Glutamatergic neuron (in vitro differentiated cells): ENCODE measurements around the gene L1CAM. TPM values are rescaled to one million over a fixed set of nuclear protein-coding genes. Genes with fewer than 3 reads are reported as not detected.
A peak's percentile ranks its signal among the peaks of the same experiment; 100 is the strongest.
"Not testable (repeated sequence)": the region's sequence is repeated elsewhere in the genome, so short reads cannot be mapped to it uniquely, and the experiment has no call there.

Experiments used
- DNase-seq: peaks from one replicate; pipeline ENCODE4 v3.0.0; 2022
- H3K27ac Mint-ChIP-seq: one replicate; pipeline ENCODE4 v1.8.0; 2020; ENCODE audit warnings: mild to moderate bottlenecking, mixed read lengths, inconsistent platforms; ENCODE audit not compliant: unreplicated experiment
- H3K27me3 Mint-ChIP-seq: one replicate; pipeline ENCODE4 v1.8.0; 2020; ENCODE audit warnings: mild to moderate bottlenecking, moderate library complexity, mixed read lengths, inconsistent platforms; ENCODE audit not compliant: unreplicated experiment
- H3K36me3 Mint-ChIP-seq: one replicate; pipeline ENCODE4 v1.8.0; 2020; ENCODE audit warnings: mild to moderate bottlenecking, mixed read lengths, inconsistent platforms; ENCODE audit not compliant: unreplicated experiment
- H3K4me1 Mint-ChIP-seq: one replicate; pipeline ENCODE4 v1.8.0; 2020; ENCODE audit warnings: mild to moderate bottlenecking, low read depth, mixed read lengths, inconsistent platforms; ENCODE audit not compliant: unreplicated experiment
- H3K4me3 Mint-ChIP-seq: one replicate; pipeline ENCODE4 v1.8.0; 2020; ENCODE audit warnings: mild to moderate bottlenecking, mixed read lengths, inconsistent platforms; ENCODE audit not compliant: unreplicated experiment
- H3K9me3 Mint-ChIP-seq: one replicate; pipeline ENCODE4 v1.8.0; 2020; ENCODE audit warnings: mild to moderate bottlenecking, moderate library complexity, mixed read lengths, inconsistent platforms; ENCODE audit not compliant: unreplicated experiment
- total RNA-seq: library from RNA; stranded (reverse); fragmentation: NEBNext Ultra II Directional; extraction: Animal tissue kit (Norgen Biotek cat#: 25700); gene quantifications from one replicate; pipeline ENCODE4 v1.2.1, GENCODE V29; 2021; ENCODE audit not compliant: unreplicated experiment
- TF ChIP-seq, protein P1 (sequence below): fragments of 200-600 bp; sonication (generic); IDR thresholded peaks from one replicate; pipeline ENCODE4 v1.5.0; 2021; ENCODE audit not compliant: partially characterized antibody, unreplicated experiment

L1CAM gene
- total RNA-seq, 1 donor from 2014 or later: 925 TPM

DNA sequence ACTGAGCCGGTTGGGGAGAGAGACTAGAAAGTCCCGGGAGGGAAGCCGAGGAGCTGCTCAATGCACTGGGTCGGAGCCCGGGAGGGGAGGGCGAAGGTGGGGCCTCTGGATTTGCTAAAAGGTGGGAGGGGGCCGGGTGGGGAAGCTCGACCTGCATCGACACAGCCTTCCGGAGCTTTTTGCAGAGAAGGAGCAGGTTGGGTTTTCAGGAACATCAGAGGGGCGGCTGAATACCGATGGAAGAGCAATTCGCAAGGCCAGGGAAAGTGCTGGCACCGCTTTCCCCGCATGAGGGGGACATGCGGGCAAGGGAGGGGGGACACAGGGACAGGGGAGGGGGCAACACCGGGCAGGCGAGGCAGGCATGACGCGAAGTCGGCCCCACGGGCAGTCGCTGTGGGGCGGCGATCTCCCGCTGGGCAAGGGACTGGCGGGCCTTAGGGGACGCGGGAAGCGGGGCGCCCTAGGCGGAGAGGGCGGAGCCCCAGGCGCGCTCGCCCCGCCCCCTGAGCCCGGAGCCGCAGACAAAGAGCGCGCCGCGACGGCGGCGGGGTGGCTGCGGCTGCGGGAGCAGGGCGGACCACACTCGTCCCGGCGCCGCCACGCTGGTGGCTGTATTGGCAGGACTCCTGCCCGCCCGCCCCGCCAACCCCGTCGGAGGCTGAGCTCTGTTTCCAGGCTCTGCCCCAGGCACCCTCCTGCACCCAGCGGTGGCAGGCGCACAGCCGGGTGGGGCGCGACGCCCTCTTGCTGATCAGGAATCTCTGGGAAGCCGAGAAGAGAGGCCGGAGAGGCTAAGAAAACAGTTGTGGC, 67.2 kb downstream of the L1CAM start:
- H3K36me3 Mint-ChIP-seq: no peaks in the 10 kb centered on the region
- DNase-seq: peak; percentile 75

DNA sequence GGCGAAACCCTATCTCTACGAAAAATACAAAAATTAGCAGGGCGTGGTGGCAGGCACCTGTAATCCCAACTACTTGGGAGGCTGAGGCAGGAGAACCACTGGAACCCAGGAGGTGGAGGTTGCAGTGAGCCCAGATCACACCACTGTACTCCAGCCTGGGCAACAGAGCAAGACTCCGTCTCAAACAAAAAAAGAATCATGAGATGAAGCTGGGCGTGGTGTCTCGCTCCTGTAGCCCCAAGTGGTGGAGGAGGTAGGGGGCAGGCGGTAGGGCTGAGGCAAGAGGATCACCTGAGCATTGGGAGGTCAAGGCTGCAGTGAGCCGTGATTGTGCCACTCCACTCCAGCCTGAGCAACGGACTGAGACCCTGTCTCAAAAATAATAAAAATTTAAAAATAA, 67.9 kb downstream of the L1CAM start:
- H3K9me3 Mint-ChIP-seq, H3K36me3 Mint-ChIP-seq, H3K27ac Mint-ChIP-seq, H3K4me3 Mint-ChIP-seq, DNase-seq: not testable (repeated sequence)
- H3K27me3 Mint-ChIP-seq: peaks cover 10% of the 10 kb centered on the region
- H3K4me1 Mint-ChIP-seq: peaks cover 12% of the 10 kb centered on the region

More for the DNA sequence above, 67.2 kb downstream of the L1CAM start:
- TF ChIP-seq, protein P1, sequence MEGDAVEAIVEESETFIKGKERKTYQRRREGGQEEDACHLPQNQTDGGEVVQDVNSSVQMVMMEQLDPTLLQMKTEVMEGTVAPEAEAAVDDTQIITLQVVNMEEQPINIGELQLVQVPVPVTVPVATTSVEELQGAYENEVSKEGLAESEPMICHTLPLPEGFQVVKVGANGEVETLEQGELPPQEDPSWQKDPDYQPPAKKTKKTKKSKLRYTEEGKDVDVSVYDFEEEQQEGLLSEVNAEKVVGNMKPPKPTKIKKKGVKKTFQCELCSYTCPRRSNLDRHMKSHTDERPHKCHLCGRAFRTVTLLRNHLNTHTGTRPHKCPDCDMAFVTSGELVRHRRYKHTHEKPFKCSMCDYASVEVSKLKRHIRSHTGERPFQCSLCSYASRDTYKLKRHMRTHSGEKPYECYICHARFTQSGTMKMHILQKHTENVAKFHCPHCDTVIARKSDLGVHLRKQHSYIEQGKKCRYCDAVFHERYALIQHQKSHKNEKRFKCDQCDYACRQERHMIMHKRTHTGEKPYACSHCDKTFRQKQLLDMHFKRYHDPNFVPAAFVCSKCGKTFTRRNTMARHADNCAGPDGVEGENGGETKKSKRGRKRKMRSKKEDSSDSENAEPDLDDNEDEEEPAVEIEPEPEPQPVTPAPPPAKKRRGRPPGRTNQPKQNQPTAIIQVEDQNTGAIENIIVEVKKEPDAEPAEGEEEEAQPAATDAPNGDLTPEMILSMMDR: no peak
- peaks cover 7% of the 10 kb centered on the region for H3K9me3 Mint-ChIP-seq
- peak overlapping the region; percentile 63 for H3K4me3 Mint-ChIP-seq
- H3K27me3 Mint-ChIP-seq: peaks cover 10% of the 10 kb centered on the region
- peaks cover 10% of the 10 kb centered on the region for H3K4me1 Mint-ChIP-seq
- peak overlapping the region; percentile 79 for H3K27ac Mint-ChIP-seq

DNA sequence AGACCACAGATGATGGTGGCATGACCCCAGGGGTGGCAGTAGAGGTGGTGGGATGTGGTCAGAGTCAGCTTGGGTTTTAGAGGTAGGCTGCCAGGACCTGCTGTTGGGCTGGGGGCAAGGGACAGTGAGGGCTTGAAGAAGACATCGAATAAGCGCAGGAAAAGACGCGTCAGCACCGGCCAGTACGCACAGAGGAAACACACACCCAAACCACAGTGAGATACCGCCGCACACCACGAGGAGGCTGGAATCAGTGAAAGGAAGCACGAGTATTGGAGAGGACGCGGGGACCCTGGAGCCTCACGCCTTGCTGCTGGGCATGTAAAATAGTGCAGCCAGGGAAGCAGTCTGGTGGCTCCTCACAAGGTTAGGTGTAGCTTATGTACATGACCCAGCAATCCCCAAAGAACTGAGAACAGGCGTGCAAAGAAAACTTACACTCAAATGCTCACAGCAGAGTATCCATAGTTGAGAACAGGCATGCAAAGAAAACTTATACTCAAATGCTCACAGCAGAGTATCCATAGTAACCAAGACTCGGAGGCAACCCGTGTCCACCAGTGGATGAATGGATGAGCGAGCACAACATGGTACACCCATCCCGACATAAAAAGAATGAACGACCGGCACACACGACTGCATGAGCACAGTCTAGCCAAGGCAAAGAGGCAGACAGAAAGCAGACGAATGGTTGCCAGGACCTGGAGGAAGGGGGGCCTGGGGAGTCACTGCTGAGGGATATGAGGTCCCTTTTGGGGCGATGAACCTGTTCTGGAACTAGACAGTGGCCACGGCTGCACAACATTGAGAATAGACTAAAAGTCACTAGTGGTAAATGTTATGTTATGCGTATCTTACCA, 68.9 kb downstream of the L1CAM start:
- peaks cover 9% of the 10 kb centered on the region for H3K4me1 Mint-ChIP-seq
- H3K27ac Mint-ChIP-seq: no peak overlapping the region
- peak overlapping the region; percentile 28 for H3K4me3 Mint-ChIP-seq
- H3K36me3 Mint-ChIP-seq: no peaks in the 10 kb centered on the region
- no peak for DNase-seq
- no peaks in the 10 kb centered on the region for H3K9me3 Mint-ChIP-seq
- peaks cover 4% of the 10 kb centered on the region for H3K27me3 Mint-ChIP-seq
- TF ChIP-seq, protein P1: no peak

DNA sequence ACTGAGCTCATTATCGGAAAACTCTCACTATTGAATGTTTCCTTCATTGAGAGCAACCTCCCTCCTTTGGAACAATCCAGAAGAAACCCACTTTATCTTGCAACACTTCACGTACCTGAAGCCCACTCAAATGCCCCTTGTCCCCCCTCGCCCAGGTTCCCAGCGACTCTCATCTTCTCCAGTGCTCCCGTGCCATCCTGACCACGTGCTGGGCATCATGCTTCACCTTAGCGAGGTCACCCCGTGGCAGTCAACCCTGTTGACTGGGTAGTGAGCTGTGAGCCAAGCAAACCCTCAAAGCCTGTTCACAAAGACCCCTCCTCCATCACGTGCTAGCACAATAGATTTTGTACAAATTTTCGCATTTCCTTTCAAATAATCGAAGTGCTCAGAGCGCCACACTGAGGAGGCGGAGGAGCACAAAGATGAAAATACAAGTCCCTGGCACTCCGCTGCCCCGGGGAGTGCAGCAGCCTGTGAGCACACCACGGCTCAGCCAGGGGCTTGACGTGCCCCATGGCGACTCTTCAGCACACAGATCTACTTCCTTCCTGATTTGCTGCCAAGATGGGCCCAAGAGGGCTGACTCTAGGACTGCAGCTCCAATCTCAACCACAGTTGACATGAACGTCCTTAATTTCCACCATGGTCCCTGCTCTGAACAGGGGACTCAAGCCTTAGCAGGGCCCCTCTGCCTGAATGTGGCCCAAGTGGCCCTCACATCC, 71.2 kb downstream of the L1CAM start:
- TF ChIP-seq, protein P1: no peak
- Mint-ChIP-seq H3K4me3 (no peak overlapping the region), H3K4me1 (peaks cover 4% of the 10 kb centered on the region), H3K36me3 (no peaks in the 10 kb centered on the region), H3K27ac (no peak overlapping the region), H3K9me3 (no peaks in the 10 kb centered on the region), H3K27me3 (peaks cover 4% of the 10 kb centered on the region)
- no peak for DNase-seq

DNA sequence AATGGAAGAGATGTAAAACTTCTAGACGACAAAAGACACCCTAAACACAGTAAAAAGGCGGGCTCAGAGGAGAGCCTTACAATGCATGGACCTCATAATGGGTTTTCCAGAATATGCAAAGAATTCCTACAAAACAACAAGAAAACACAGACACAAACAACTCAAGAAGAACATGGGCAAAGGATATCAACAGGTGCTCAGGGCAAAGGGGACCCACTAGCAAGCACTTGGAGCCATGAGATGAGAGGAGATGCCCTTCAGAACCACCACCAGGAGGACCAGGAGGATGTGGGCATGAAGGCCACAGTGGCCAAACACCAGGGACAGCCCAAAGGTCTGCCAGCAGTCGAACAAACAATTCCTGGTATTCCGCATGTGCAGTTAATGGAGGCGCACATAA, 72.8 kb downstream of the L1CAM start:
- Mint-ChIP-seq H3K4me1 (peaks cover 4% of the 10 kb centered on the region), H3K27ac (no peak overlapping the region), H3K9me3 (no peaks in the 10 kb centered on the region)

More for the DNA sequence above, 72.8 kb downstream of the L1CAM start:
- no peaks in the 10 kb centered on the region for H3K36me3 Mint-ChIP-seq
- peaks cover 3% of the 10 kb centered on the region for H3K27me3 Mint-ChIP-seq
- TF ChIP-seq, protein P1: no peak
- H3K4me3 Mint-ChIP-seq: no peak overlapping the region
- no peak for DNase-seq
